Endothelial cell of umbilical vein (primary cell): ENCODE measurements around the gene LILRA1. TPM values are rescaled to one million over a fixed set of nuclear protein-coding genes. Genes with fewer than 3 reads are reported as not detected.

ENCODE experiments used
- BruUV-seq: library from RNA; stranded (reverse); fragments of 400-500 nt; replicated peaks from 2 replicates; lab custom pipeline; 2021; lab: Mats Ljungman, UMichigan
- CTCF ChIA-PET: fragments of 300-600, 350-600 bp; sonication (Branson Sonifier 250); formaldehyde crosslinking; loops from one replicate; lab custom pipeline; 2021; ENCODE audit warnings: antibody characterized with exemption, inconsistent platforms; lab: Charles Lee
- POLR2A ChIA-PET: fragments of 300-600, 350-600 bp; sonication (Branson Sonifier 250); formaldehyde crosslinking; loops from one replicate; lab custom pipeline; 2021; ENCODE audit warnings: antibody characterized with exemption, inconsistent platforms; lab: Charles Lee
- DNase-seq: peaks from one replicate; pipeline ENCODE4 v3.0.0-alpha.2; 2011; ENCODE audit warnings: low read depth, low spot score
- FAIRE-seq: peaks from 2 replicates; lab custom pipeline; 2011; peaks lifted over from hg19 to GRCh38; lab: Jason Lieb, UNC
- H2AFZ ChIP-seq: 2 replicates; pipeline ENCODE4 v1.6.0; 2012; ENCODE audit warnings: low read depth, low read length, control low read depth, inconsistent platforms
- H3K27ac ChIP-seq: 2 replicates; pipeline ENCODE4 v1.5.1; 2011; ENCODE audit warnings: low read depth, mild to moderate bottlenecking, control low read depth, low read length, moderate library complexity; ENCODE audit not compliant: insufficient read depth
- H3K27me3 ChIP-seq, 2 experiments: 2 replicates each; pipeline versions ENCODE4 v1.6.0 to v1.6.1; 2011; ENCODE audit warnings: low read length in 2 of 2, mixed read lengths in 1 of 2; ENCODE audit not compliant: control insufficient read depth in 2 of 2, insufficient read depth in 2 of 2
- H3K36me3 ChIP-seq, 2 experiments: 2 replicates in 1 of 2; 3 replicates in 1 of 2; pipeline ENCODE4 v1.5.1; 2011; ENCODE audit warnings: low read length in 2 of 2, mild to moderate bottlenecking in 1 of 2, moderate library complexity in 1 of 2; ENCODE audit not compliant: control insufficient read depth in 2 of 2, insufficient read depth in 2 of 2; ENCODE audit errors: extremely low read depth in 1 of 2
- H3K4me1 ChIP-seq: 3 replicates; pipeline ENCODE4 v1.5.1; 2011; ENCODE audit warnings: mild to moderate bottlenecking, low read length; ENCODE audit not compliant: control insufficient read depth, insufficient read depth; ENCODE audit errors: extremely low read depth
- H3K4me2 ChIP-seq: 2 replicates; pipeline ENCODE4 v1.6.1; 2011; ENCODE audit warnings: low read length, control low read depth, mixed read lengths; ENCODE audit not compliant: insufficient read depth
- H3K4me3 ChIP-seq, 3 experiments: fragments of 200-600 bp in 1 of 3; sonication (generic), shearing (Covaris generic) in 1 of 3; replicated peaks in 1 of 3; 2 replicates each; pipeline ENCODE4 v1.5.1; 2011 to 2016; ENCODE audit warnings: control low read depth in 3 of 3, low read length in 3 of 3, mild to moderate bottlenecking in 2 of 3, inconsistent platforms in 1 of 3, low read depth in 1 of 3, moderate library complexity in 1 of 3; ENCODE audit not compliant: insufficient read depth in 1 of 3
- H3K79me2 ChIP-seq: 2 replicates; pipeline ENCODE4 v1.6.0; 2012; ENCODE audit warnings: low read length, inconsistent platforms; ENCODE audit not compliant: control insufficient read depth, insufficient read depth
- H3K9ac ChIP-seq: replicated peaks from 2 replicates; pipeline ENCODE3; 2011; ENCODE audit warnings: low read length, control low read depth; ENCODE audit not compliant: insufficient read depth; ENCODE audit errors: extremely low read depth
- H3K9me1 ChIP-seq: replicated peaks from 3 replicates; pipeline ENCODE4 v1.6.0; 2011; ENCODE audit warnings: mild to moderate bottlenecking, low read length; ENCODE audit not compliant: control insufficient read depth, insufficient read depth; ENCODE audit errors: extremely low read depth
- H3K9me3 ChIP-seq: replicated peaks from 2 replicates; pipeline ENCODE4 v1.5.1; 2012; ENCODE audit warnings: low read length, inconsistent platforms; ENCODE audit not compliant: control insufficient read depth, insufficient read depth
- H4K20me1 ChIP-seq: replicated peaks from 2 replicates; pipeline ENCODE3; 2011; ENCODE audit warnings: mild to moderate bottlenecking, low read length; ENCODE audit not compliant: control insufficient read depth, insufficient read depth; ENCODE audit errors: extremely low read depth
- EZH2 ChIP-seq: IDR thresholded peaks from 2 replicates; pipeline ENCODE4 v1.6.1; 2012; ENCODE audit warnings: borderline replicate concordance, low read depth, mild to moderate bottlenecking, moderate library complexity, low read length, inconsistent platforms; ENCODE audit not compliant: severe bottlenecking
- FOS ChIP-seq: IDR thresholded peaks from 2 replicates; pipeline ENCODE4 v1.6.1; 2011; ENCODE audit warnings: mild to moderate bottlenecking, low read length, moderate library complexity, borderline replicate concordance; ENCODE audit not compliant: insufficient read depth
- GATA2 ChIP-seq: IDR thresholded peaks from 2 replicates; pipeline ENCODE4 v1.7.0; 2011; ENCODE audit warnings: low read depth, mild to moderate bottlenecking, moderate library complexity, mixed read lengths, low read length; ENCODE audit not compliant: insufficient read length, insufficient read depth
- JUN ChIP-seq: IDR thresholded peaks from 2 replicates; pipeline ENCODE4 v1.6.1; 2011; ENCODE audit warnings: borderline replicate concordance, low read depth; ENCODE audit not compliant: insufficient read length, insufficient read depth
- POLR2A ChIP-seq: IDR thresholded peaks from 2 replicates; pipeline ENCODE4 v1.6.1; 2012; ENCODE audit warnings: low read depth, mild to moderate bottlenecking, control low read depth, low read length
- POLR2AphosphoS5 ChIP-seq: IDR thresholded peaks from 2 replicates; pipeline ENCODE4 v1.6.1; 2012; ENCODE audit warnings: low read depth, mild to moderate bottlenecking, control low read depth, low read length, moderate library complexity; ENCODE audit not compliant: insufficient read depth
- dilution Hi-C: fragments of 300-500 bp; cut with MboI; formaldehyde crosslinking; loops from one replicate; pipeline ENCODE4 v1.15.0; 2019; ENCODE audit warnings: low sequenced_read_pairs; ENCODE audit not compliant: extremely low pct_ligation_motif_present
- intact Hi-C: fragments of 100-400 bp; cut with micrococcal nuclease; formaldehyde crosslinking; loops from one replicate; pipeline ENCODE4 v1.10.0; 2022
- polyA plus RNA-seq, 4 experiments: library from polyadenylated mRNA; depleted of rRNA in 3 of 4; stranded (reverse) in 3 of 4; unstranded in 1 of 4; fragments of >200 nt; gene quantifications; 2 replicates each; pipeline versions ENCODE4 v1.2.1 to v1.2.3, GENCODE V29; 2011 to 2012; ENCODE audit warnings: missing spikeins in 1 of 4
- total RNA-seq: library from RNA; stranded (reverse); gene quantifications from 2 replicates; pipeline ENCODE4 v1.2.3, GENCODE V29; 2021
- TF ChIP-seq, protein P1 (sequence below): IDR thresholded peaks from 2 replicates; pipeline ENCODE4 v1.6.1; 2011; ENCODE audit not compliant: insufficient read depth, insufficient read length
- TF ChIP-seq, protein P2 (sequence below), 2 donors: IDR thresholded peaks; 1 replicate in 1 of 2; 2 replicates in 1 of 2; pipeline ENCODE4 v1.5.1; 2011; ENCODE audit warnings: low read length in 2 of 2, mild to moderate bottlenecking in 2 of 2, moderate library complexity in 2 of 2, control low read depth in 1 of 2, inconsistent platforms in 1 of 2, low read depth in 1 of 2; ENCODE audit not compliant: insufficient read depth in 1 of 2; ENCODE audit errors: extremely low read depth in 1 of 2

Gene LILRA1
- total and polyA plus RNA-seq, 2 donors (not counting 3 experiments of a cell fraction or from before 2014, with no cell fraction given), result not detected

DNA sequence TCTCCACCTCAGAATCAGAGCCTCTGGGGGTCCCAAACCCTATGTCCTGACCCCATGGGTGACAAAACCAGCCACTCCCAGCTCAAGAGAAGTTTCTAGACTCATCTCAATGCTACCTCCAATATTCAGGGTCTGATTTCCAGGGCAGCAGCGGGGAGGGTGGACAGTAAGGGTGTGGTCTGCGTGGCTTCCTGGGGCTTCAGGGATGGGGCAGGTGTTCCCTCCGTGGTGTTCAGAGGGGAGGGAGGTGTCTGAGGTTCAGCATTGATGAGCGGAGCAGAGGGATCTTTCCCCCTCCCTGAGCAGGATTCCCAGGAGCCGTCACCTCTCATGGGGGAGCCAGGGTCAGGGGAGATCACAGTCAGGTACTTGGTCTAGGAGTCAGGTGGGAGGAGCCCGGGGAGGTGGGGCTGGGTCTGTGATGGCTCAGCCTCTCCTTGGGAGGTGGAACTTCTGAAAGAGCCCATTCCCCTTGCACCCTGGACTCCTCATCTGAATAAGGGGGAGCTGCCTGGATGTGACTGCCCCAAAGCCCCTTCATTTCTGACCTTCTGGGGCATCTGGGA, 16.9 kb upstream of the LILRA1 start:
- BruUV-seq, result no TSS peak
- Histone ChIP-seq H3K9me1 (no peaks in the 10 kb centered on the region), H4K20me1 (no peaks in the 10 kb centered on the region), H3K4me3 (no peak overlapping the region), H3K4me2 (no peak overlapping the region), H3K9ac (no peak overlapping the region), H3K27me3 (no peaks in the 10 kb centered on the region), H3K4me1 (no peaks in the 10 kb centered on the region), H3K36me3 (no peaks in the 10 kb centered on the region), H3K9me3 (no peaks in the 10 kb centered on the region), H3K79me2 (no peaks in the 10 kb centered on the region), H2AFZ (no peak overlapping the region), H3K27ac (no peak overlapping the region)
- ChIA-PET CTCF (no interaction called here), POLR2A (no interaction called here)
- dilution Hi-C loops, result no loop called here
- FAIRE-seq, result no peak
- intact Hi-C loops, result no loop called here
- TF ChIP-seq EZH2, result no peak
- TF ChIP-seq FOS, result no peak
- TF ChIP-seq, protein P1, sequence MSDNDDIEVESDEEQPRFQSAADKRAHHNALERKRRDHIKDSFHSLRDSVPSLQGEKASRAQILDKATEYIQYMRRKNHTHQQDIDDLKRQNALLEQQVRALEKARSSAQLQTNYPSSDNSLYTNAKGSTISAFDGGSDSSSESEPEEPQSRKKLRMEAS, result no peak
- TF ChIP-seq, protein P2, sequence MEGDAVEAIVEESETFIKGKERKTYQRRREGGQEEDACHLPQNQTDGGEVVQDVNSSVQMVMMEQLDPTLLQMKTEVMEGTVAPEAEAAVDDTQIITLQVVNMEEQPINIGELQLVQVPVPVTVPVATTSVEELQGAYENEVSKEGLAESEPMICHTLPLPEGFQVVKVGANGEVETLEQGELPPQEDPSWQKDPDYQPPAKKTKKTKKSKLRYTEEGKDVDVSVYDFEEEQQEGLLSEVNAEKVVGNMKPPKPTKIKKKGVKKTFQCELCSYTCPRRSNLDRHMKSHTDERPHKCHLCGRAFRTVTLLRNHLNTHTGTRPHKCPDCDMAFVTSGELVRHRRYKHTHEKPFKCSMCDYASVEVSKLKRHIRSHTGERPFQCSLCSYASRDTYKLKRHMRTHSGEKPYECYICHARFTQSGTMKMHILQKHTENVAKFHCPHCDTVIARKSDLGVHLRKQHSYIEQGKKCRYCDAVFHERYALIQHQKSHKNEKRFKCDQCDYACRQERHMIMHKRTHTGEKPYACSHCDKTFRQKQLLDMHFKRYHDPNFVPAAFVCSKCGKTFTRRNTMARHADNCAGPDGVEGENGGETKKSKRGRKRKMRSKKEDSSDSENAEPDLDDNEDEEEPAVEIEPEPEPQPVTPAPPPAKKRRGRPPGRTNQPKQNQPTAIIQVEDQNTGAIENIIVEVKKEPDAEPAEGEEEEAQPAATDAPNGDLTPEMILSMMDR (IDR thresholded peaks at IDR 0.05; ENCODE audit: extremely low read depth in 1 of 2, insufficient read depth in 1 of 2, low read depth in 1 of 2, low read length in 2 of 2), result no peak
- TF ChIP-seq POLR2A, result no peak
- no peak for TF ChIP-seq JUN
- no peak for TF ChIP-seq GATA2
- TF ChIP-seq POLR2AphosphoS5, result no peak
- DNase-seq, result no peak
